Measurements from ENCODE around the gene SPIRE2. TPM values are rescaled to one million over a fixed set of nuclear protein-coding genes. Genes with fewer than 3 reads are reported as not detected.
"Not testable (repeated sequence)": the region's sequence is repeated elsewhere in the genome, so short reads cannot be mapped to it uniquely, and the experiment has no call there.

SPIRE2 gene
- total RNA-seq, 1 donor from 2014 or later, result 0.54 TPM

DNA sequence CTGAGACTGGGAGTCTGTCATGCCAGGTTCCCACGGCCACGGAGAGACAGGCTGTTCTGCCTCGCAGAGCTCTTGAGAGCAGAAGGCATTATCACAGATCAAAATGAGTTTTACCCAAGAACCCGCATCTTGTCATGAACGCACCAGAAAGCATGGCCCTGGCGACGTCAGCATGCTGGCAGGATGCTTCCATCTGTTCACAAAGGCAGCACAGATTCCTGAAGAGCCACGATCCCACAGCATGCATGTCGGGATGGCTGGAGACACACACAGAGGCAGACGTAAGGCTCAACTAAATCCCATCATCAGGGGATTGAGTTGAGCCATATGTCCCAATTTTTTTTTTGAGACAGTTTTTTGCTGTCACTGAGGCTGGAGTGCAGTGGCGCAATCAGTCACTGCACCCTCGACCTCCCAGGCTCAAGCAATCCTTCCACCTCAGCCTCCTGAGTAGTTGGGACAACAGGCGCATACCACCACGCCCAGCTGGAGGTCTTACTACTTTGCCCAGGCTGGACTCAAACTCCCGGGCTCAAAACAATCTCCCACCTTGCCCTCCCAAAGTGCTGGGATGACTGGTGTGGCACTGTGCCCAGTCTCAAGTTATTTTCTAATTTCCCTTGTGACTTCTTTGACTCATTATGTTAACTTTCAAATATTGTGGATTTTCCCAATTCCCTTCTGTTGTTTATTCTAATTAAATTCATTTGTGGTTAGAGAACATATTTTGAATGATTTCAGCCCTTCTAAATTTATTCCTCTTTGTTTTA, 23.0 kb upstream of the SPIRE2 start:
- DNase-seq (ENCODE audit: missing footprints) (no peak), ATAC-seq (no peak)
- intact Hi-C loops (cut with DNase I), result no loop called here

DNA sequence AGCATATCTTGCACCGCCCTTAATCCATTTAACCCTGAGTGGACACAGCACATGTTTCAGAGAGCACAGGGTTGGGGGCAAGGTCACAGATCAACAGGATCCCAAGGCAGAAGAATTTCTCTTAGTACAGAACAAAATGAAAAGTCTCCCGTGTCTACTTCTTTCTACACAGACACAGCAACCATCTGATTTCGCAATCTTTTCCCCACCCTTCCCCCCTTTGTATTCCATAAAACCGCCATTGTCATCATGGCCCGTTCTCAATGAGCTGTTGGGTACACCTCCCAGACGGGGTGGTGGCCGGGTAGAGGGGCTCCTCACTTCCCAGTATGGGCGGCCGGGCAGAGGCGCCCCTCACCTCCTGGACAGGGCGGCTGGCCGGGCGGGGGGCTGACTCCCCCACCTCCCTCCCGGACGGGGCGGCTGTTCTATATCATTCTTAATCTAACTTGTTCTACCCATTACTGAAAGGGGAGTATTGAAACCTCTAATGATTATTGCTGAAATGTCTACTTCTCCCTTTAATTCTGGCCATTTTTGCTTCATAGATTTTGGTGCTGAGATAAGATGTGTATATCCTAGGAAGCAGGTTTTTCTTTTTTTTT, 21.6 kb upstream of the SPIRE2 start:
- ATAC-seq; DNase-seq (ENCODE audit: missing footprints); intact Hi-C loops (cut with DNase I): not testable (repeated sequence)

DNA sequence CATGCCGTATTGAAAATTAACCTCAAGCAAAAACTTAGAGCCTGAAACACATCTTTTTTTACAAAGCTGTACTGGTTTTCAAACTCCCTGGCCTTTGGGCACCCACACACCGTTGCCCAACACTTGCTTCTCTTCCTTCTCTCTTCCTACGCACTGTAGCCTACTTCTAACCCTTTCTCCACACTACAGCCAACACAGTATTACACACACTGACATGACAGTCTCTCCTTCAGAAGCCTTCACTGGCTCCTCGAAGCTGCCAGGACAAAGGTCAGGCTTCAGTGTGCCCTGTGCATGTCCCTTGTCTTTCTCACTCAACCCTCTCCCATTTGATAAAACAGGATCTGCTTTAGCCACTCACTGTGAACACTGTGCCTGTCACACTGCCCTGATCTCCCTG, 19.8 kb upstream of the SPIRE2 start:
- DNase-seq (ENCODE audit: missing footprints) (no peak), ATAC-seq (no peak)
- intact Hi-C loops (cut with DNase I), result no loop called here

GRCh38 chr16:89811321-89811720, 17.0 kb upstream of the SPIRE2 start:
- intact Hi-C loops (cut with DNase I), result loop anchor here (10.0 kb wide), 1 partner anchor 53 kb away; no protein-coding TSS in a partner anchor
- peak; percentile 17 for DNase-seq (ENCODE audit: missing footprints)
- ATAC-seq, result no peak

DNA sequence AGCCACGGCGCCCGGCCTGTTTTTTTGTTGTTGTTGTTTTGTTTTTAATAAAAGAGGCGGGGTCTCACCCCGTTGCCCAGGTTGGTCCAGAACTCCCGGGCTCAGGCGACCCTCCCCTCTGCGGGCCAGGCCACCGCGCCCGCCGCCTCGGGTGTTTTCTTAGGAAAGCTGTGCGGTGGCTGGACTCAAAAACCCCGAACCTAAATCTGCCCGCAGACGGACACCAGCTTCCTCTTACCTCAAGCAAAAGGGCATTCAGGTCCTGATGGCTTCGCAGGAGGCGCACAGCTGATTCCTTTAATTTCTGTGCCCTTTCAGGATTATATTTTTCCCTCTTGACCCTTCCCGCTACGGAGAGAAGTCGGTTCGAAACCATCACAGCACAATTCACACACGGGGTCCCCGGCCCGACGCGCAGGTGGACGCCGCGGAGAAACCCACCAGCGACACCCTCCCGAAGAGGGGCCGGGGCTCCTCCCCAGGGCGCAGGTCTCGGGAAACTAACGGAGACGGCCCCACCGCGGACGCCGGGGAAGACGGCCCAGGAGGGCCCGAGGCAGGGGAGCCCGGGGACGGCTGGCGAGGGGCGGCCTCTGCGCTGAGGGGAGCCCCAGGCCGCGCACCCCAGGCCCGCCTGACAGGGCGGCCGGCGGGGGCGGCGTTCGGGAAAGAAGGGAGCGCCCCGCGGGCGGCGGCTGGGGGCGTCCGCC, 12.5 kb upstream of the SPIRE2 start:
- intact Hi-C loops (cut with DNase I), result loop anchor here (10.0 kb wide), 1 partner anchor 49 kb away; no protein-coding TSS in a partner anchor
- DNase-seq (ENCODE audit: missing footprints) (peak; percentile 46), ATAC-seq (no peak)

- ATAC-seq, result not testable (repeated sequence)
- intact Hi-C loops (cut with DNase I), result loop anchor here (10.0 kb wide), 1 partner anchor 46 kb away; no protein-coding TSS in a partner anchor
These were observed 9.3 kb upstream of the SPIRE2 start for GRCh38 chr16:89818851-89819403.

GRCh38 chr16:89819448-89819847, 8.8 kb upstream of the SPIRE2 start:
- not testable (repeated sequence) for ATAC-seq; DNase-seq (ENCODE audit: missing footprints)
- intact Hi-C loops (cut with DNase I), result loop anchor here (10.0 kb wide), 1 partner anchor 45 kb away; no protein-coding TSS in a partner anchor

More at GRCh38 chr16:89818851-89819403, 9.3 kb upstream of the SPIRE2 start:
- DNase-seq (ENCODE audit: missing footprints), result peak; percentile 28

GRCh38 chr16:89821438-89822187, 6.7 kb upstream of the SPIRE2 start:
- intact Hi-C loops (cut with DNase I), result no loop called here
- no peak for ATAC-seq
- peak; percentile 63 for DNase-seq (ENCODE audit: missing footprints)

GRCh38 chr16:89822188-89823086, 5.8 kb upstream of the SPIRE2 start:
- ATAC-seq (no peak), DNase-seq (ENCODE audit: missing footprints) (no peak)
- intact Hi-C loops (cut with DNase I), result no loop called here

DNA sequence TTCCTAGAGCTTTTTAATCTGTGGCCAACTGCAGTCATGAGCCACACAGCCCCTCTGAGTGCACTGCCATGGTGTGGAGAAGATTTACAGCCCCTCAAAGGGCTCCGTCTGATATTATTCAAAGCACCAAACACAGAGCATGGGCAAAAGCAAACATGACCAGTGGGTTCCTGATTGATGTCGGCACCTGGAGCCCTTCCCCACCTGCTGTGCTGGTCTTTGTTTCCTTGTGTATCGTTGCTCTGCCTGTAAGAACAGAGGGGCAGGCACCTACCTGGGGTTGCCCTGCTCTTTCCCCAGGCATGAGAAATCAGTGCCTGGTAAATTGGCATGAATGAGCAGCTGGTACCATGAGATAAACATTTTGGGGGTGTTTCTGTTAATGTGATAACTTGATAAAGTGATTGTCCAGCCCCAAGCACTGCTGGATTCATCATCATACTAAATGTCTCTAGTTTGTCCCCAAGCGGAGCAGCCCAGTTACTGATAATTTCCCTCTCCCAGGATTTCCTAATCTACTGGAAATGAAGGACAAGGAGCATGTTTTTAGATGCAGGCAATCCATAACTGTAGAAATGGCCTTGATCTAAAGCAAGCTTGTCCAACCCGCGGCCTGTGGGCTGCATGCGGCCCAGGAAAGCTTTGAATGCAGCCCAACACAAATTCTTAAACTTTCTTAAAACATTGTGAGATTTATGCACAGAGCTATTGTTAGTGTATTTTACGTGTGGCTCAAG, 5.0 kb upstream of the SPIRE2 start:
- intact Hi-C loops (cut with DNase I), result no loop called here
- DNase-seq (ENCODE audit: missing footprints) (no peak), ATAC-seq (no peak)

GRCh38 chr16:89823824-89824148, 4.5 kb upstream of the SPIRE2 start:
- ATAC-seq; intact Hi-C loops (cut with DNase I); DNase-seq (ENCODE audit: missing footprints): not testable (repeated sequence)

DNA sequence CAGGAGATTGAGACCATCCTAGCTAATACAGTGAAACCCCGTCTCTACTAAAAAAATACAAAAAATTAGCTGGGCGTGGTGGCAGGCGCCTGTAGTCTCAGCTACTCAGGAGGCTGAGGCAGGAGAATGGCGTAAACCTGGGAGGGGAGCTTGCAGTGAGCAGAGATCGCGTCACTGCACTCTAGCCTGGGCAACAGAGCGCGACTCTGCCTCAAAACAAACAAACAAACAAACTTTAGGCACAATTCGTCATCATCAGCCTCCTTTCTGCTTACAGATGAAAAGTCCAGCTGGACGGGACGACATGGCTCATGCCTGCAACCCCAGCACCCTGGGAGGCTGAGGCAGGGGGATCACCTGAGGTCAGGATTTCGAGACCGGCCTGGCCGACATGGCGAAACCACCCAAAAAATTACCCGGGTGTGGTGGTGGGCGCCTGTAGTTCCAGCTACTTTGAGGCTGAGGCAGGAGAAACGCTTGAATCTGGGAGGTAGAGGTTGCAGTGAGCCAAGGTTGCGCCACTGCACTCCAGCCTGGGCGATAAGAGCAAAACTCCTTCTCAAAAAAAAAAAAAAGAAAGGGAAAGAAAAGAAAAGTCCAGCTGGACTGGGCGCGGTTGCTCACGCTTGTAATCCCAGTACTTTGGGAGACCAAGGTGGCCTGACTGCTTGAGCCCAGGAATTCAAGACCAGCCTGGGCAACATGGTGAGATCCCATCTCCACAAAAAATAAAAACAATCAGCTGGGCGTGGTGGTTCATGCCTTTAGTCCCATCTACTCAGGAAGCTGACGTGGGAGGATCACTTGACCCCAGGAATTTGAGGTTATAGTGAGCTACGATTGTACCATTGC, 1.5 kb upstream of the SPIRE2 start:
- peak; percentile 39 for DNase-seq (ENCODE audit: missing footprints)
- ATAC-seq, result no peak
- intact Hi-C loops (cut with DNase I), result loop anchor here (5.0 kb wide), 1 partner anchor 379 kb away; no protein-coding TSS in a partner anchor

GRCh38 chr16:89827383-89828198, 684 bp upstream of the SPIRE2 start:
- ATAC-seq (peak; percentile 71), DNase-seq (ENCODE audit: missing footprints) (peak; percentile 72)
- intact Hi-C loops (cut with DNase I), result loop anchor here (5.0 kb wide), 1 partner anchor 380 kb away; no protein-coding TSS in a partner anchor

DNA sequence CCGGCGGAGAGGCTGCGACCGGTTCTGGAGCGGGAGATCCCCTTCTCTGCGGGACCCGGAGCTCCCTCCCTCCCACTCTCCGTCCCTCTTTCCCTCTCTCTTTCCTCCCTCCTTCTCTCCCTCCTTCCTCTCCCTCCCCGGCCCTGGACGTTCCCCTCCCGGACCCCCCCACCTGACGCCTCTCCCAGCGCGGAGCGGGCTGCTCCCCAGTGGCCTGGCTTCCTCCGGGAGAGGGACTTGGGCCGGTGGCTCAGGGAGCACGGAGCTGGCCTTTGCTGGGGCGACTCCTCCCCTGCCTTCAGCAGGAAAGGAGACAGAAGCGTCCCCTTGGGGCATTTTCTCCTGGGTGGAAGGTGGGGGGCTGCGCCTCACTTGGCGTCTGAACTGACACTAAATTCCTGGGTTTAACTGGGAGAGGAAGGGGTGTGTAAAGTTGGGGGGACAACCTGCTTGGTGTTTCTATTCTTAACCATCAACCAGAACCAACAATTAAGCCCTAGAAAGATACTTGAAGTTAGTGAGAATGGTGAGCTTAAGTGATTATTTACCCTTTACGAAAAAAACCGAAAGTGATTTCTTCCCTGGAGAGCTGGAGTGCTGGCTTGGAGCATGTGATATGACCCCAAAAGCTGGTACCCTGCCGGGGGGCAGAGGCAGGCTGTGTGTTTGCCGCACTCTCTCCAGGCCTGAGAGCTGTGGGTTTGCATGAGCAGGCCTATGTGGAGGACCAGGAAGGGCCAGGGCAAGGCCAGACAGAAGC, 775 bp downstream of the SPIRE2 start:
- ATAC-seq (no peak), DNase-seq (ENCODE audit: missing footprints) (peak; percentile 49)
- intact Hi-C loops (cut with DNase I), result loop anchor here (5.0 kb wide), 1 partner anchor 382 kb away; no protein-coding TSS in a partner anchor
